ENCODE measurements around the gene PKDREJ. TPM values are rescaled to one million over a fixed set of nuclear protein-coding genes. Genes with fewer than 3 reads are reported as not detected.

PKDREJ gene
- total RNA-seq, 2 experiments from 2014 or later, result not detected

GRCh38 chr22:46278656-46279645 lies 15.8 kb upstream of the PKDREJ start:
- Histone ChIP-seq H3K79me2 (ENCODE audit: insufficient read depth, low read depth, low read length) (no peaks in the 10 kb centered on the region), H3K4me3 (ENCODE audit: low read depth, low read length, poor library complexity, severe bottlenecking) (no peak overlapping the region), H3K27ac (ENCODE audit: low read depth, low read length, poor library complexity, severe bottlenecking) (no peak overlapping the region), H2AFZ (ENCODE audit: low read length) (no peak overlapping the region), H3K9me3 (ENCODE audit: low read length) (peaks cover 4% of the 10 kb centered on the region; the same call in 1 of the 2 replicates), H4K20me1 (ENCODE audit: insufficient read depth, low read length) (no peaks in the 10 kb centered on the region), H3K4me2 (ENCODE audit: low read length) (no peak overlapping the region), H3K36me3 (ENCODE audit: insufficient read depth, low read length) (no peaks in the 10 kb centered on the region; the same call in 1 of the 2 replicates), H3K4me1 (ENCODE audit: insufficient read depth, low read length, poor library complexity, severe bottlenecking) (peaks cover 8% of the 10 kb centered on the region), H3K9me2 (ENCODE audit: insufficient read depth, low read length) (no peaks in the 10 kb centered on the region)
- no TSS peak for BruUV-seq (replicated peaks)
- ChIA-PET CTCF (ENCODE audit: unreplicated experiment) (no interaction called here), POLR2A (no interaction called here)
- DNase-seq (ENCODE audit: low spot score), result no peak
- intact Hi-C loops (cut with micrococcal nuclease; ENCODE audit: unreplicated experiment), result no loop called here
- TF ChIP-seq CTCF (conservative IDR thresholded peaks at IDR 0.05; ENCODE audit: low read length) (no peak), EZH2phosphoT487 (IDR thresholded peaks at IDR 0.05; ENCODE audit: borderline replicate concordance, low read depth, low read length) (no peak)

- Histone ChIP-seq H3K79me2 (ENCODE audit: insufficient read depth, low read depth, low read length) (no peaks in the 10 kb centered on the region), H3K4me1 (ENCODE audit: insufficient read depth, low read length, poor library complexity, severe bottlenecking) (peaks cover 8% of the 10 kb centered on the region), H3K27ac (ENCODE audit: low read depth, low read length, poor library complexity, severe bottlenecking) (no peak overlapping the region), H3K4me2 (ENCODE audit: low read length) (no peak overlapping the region), H4K20me1 (ENCODE audit: insufficient read depth, low read length) (no peaks in the 10 kb centered on the region), H3K9me2 (ENCODE audit: insufficient read depth, low read length) (no peaks in the 10 kb centered on the region), H3K36me3 (ENCODE audit: insufficient read depth, low read length) (no peaks in the 10 kb centered on the region; the same call in 1 of the 2 replicates), H3K4me3 (ENCODE audit: low read depth, low read length, poor library complexity, severe bottlenecking) (no peak overlapping the region), H3K9me3 (ENCODE audit: low read length) (peaks cover 4% of the 10 kb centered on the region; the same call in 1 of the 2 replicates), H2AFZ (ENCODE audit: low read length) (0 out of 2 replicates have a peak overlapping the region, but pooled peaks have one; percentile 93)
- BruUV-seq (replicated peaks), result no TSS peak
- CTCF ChIA-PET (ENCODE audit: unreplicated experiment), result interaction anchor here (0.7 to 1.5 kb wide), 2 partner anchors 12 to 19 kb away, joined by 3 to 4 read pairs; no protein-coding TSS in a partner anchor
- intact Hi-C loops (cut with micrococcal nuclease; ENCODE audit: unreplicated experiment), result no loop called here
- TF ChIP-seq EZH2phosphoT487 (IDR thresholded peaks at IDR 0.05; ENCODE audit: borderline replicate concordance, low read depth, low read length) (no peak), CTCF (conservative IDR thresholded peaks at IDR 0.05; ENCODE audit: low read length) (no peak)
- POLR2A ChIA-PET, result interaction anchor here (0.6 to 1.1 kb wide), 3 partner anchors 12 to 24 kb away, joined by 3 read pairs; no protein-coding TSS in a partner anchor
- no peak for DNase-seq (ENCODE audit: low spot score)
Observed at GRCh38 chr22:46276563-46276962, 13.4 kb upstream of the PKDREJ start.
